Measurements from ENCODE around the gene RNF10. TPM values are rescaled to one million over a fixed set of nuclear protein-coding genes. Genes with fewer than 3 reads are reported as not detected.

RNF10 gene
- total RNA-seq, 6 experiments from 2014 or later = 145 to 203 (median 158) TPM

GRCh38 chr12:120584343-120585149 lies 50.4 kb downstream of the RNF10 start:
- peaks cover 37% of the 10 kb centered on the region for H3K4me1 Mint-ChIP-seq (ENCODE audit: low read depth)
- H3K36me3 Mint-ChIP-seq (ENCODE audit: low read depth) = no peaks in the 10 kb centered on the region
- no peaks in the 10 kb centered on the region for H3K9me3 Mint-ChIP-seq
- H3K27ac Mint-ChIP-seq = no peak overlapping the region; the same call in 1 of the 2 replicates
- H3K27me3 Mint-ChIP-seq (ENCODE audit: insufficient read depth) = peaks cover 16% of the 10 kb centered on the region
- TF ChIP-seq, protein P1, sequence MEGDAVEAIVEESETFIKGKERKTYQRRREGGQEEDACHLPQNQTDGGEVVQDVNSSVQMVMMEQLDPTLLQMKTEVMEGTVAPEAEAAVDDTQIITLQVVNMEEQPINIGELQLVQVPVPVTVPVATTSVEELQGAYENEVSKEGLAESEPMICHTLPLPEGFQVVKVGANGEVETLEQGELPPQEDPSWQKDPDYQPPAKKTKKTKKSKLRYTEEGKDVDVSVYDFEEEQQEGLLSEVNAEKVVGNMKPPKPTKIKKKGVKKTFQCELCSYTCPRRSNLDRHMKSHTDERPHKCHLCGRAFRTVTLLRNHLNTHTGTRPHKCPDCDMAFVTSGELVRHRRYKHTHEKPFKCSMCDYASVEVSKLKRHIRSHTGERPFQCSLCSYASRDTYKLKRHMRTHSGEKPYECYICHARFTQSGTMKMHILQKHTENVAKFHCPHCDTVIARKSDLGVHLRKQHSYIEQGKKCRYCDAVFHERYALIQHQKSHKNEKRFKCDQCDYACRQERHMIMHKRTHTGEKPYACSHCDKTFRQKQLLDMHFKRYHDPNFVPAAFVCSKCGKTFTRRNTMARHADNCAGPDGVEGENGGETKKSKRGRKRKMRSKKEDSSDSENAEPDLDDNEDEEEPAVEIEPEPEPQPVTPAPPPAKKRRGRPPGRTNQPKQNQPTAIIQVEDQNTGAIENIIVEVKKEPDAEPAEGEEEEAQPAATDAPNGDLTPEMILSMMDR (IDR thresholded peaks at IDR 0.05) = peak; percentile 60
- DNase-seq = no peak
- peak overlapping the region; percentile 84 for H3K4me3 Mint-ChIP-seq

- Mint-ChIP-seq H3K27me3 (ENCODE audit: insufficient read depth) (peaks cover 14% of the 10 kb centered on the region), H3K36me3 (ENCODE audit: low read depth) (no peaks in the 10 kb centered on the region), H3K9me3 (no peaks in the 10 kb centered on the region), H3K4me3 (no peak overlapping the region), H3K4me1 (ENCODE audit: low read depth) (peaks cover 24% of the 10 kb centered on the region), H3K27ac (no peak overlapping the region)
- DNase-seq = no peak
- TF ChIP-seq, protein P1 (IDR thresholded peaks at IDR 0.05) = no peak
Measured at GRCh38 chr12:120586206-120586605, 52.0 kb downstream of the RNF10 start.

- H3K36me3 Mint-ChIP-seq (ENCODE audit: low read depth) = no peaks in the 10 kb centered on the region
- H3K27ac Mint-ChIP-seq = no peak overlapping the region
- H3K27me3 Mint-ChIP-seq (ENCODE audit: insufficient read depth) = peaks cover 20% of the 10 kb centered on the region
- H3K4me3 Mint-ChIP-seq = no peak overlapping the region
- peaks cover 18% of the 10 kb centered on the region for H3K4me1 Mint-ChIP-seq (ENCODE audit: low read depth)
- TF ChIP-seq, protein P1 (IDR thresholded peaks at IDR 0.05) = no peak
- no peaks in the 10 kb centered on the region for H3K9me3 Mint-ChIP-seq
- no peak for DNase-seq
Measured at GRCh38 chr12:120586860-120587259, 52.7 kb downstream of the RNF10 start.

DNA sequence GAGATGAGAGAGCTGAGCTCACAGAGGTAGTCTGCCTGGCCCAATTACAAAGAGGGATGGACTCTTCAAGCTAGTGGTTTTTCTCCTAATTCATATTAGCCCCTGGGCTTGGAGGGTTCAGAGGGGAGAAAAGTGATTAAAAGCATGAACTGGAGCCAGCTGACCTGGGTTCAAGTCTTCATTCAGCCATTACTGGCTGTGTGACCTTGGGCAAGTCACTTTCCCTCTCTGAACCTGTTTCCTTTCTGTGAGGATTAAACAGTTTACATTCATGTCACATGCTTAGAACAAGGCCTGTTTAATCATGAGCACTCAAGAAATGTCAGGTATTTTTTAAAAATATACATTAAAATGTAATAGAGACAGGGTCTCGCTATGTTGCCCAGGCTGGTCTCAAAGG lies 54.2 kb downstream of the RNF10 start:
- H3K27me3 Mint-ChIP-seq (ENCODE audit: insufficient read depth) = peaks cover 21% of the 10 kb centered on the region
- no peaks in the 10 kb centered on the region for H3K9me3 Mint-ChIP-seq
- H3K36me3 Mint-ChIP-seq (ENCODE audit: low read depth) = no peaks in the 10 kb centered on the region

DNA sequence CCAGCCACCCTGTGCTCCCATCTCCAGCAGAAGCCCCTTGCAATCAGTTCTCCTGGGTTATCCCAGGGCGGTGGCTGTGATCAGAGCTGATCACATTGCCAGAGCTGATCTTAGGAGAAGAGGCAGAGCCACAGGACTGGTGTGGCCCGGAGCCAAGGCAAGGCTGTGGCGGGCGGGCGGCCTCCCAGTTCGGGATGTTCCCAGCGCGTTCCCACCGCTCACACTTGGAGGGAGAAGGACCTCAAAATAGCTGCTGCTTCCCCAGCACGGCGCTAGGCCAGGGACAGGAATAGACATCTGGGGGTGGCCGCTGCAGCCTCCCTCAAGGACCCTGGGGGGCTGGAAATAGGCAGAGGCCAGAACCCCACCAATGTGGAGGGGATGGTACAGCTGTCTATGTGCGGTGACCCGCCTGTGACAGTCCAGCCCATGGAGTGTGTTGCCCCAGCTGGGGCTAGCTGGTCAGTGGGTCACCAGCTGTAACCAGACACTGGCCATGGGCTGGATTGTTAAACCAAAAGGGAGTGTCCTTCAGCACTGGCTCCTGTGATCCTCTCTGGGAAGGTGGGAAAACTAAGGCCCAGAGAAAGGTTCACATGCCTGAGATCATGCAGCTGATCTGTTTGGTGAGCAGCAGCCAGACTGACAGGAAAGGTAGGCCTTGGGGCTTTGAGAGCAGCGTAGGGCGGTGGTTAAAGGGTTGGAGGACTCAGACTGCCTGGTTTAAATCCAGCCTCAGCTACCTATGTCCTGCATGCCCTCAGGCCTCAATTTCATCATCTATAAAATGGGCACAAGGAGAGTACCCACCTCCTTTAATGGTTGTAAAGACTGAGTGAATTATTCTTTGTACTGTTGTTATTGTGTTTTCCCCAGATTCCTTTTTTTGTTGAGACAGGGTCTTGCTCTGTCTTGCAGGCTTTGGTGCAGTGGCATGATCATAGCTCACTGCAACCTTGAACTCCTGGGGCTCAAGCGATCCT lies 55.1 kb downstream of the RNF10 start:
- TF ChIP-seq, protein P1 (IDR thresholded peaks at IDR 0.05) = no peak
- Mint-ChIP-seq H3K4me1 (ENCODE audit: low read depth) (peaks cover under 1% of the 10 kb centered on the region; the same call in 1 of the 2 replicates), H3K4me3 (no peak overlapping the region), H3K9me3 (no peaks in the 10 kb centered on the region), H3K36me3 (ENCODE audit: low read depth) (no peaks in the 10 kb centered on the region), H3K27ac (no peak overlapping the region), H3K27me3 (ENCODE audit: insufficient read depth) (peaks cover 18% of the 10 kb centered on the region)
- no peak for DNase-seq

More for the DNA sequence above, 54.2 kb downstream of the RNF10 start:
- DNase-seq = no peak
- Mint-ChIP-seq H3K4me3 (no peak overlapping the region), H3K4me1 (ENCODE audit: low read depth) (peaks cover 9% of the 10 kb centered on the region), H3K27ac (no peak overlapping the region)
- TF ChIP-seq, protein P1 (IDR thresholded peaks at IDR 0.05) = no peak

Measured in HFFc6 (cell line).